K562 (cell line): ENCODE data around the gene HGFAC. TPM values are rescaled to one million over a fixed set of nuclear protein-coding genes. Genes with fewer than 3 reads are reported as not detected.

Source experiments
- ATAC-seq: fragments of 200-7000 bp; cut with Tn5 transposase; 3 replicates; pipeline ENCODE4 v1.9.1; 2020; ENCODE audit warnings: moderate library complexity
- BruUV-seq: library from RNA; stranded (reverse); fragments of 400-500 nt; replicated peaks from 2 replicates; lab custom pipeline; 2021; lab: Mats Ljungman, UMichigan
- CTCF ChIA-PET: fragments of 300-600 bp; formaldehyde crosslinking; extraction: SDS; loops from one replicate; lab custom pipeline; 2021; ENCODE audit warnings: low intra/inter-chr PET ratio; lab: Yijun Ruan, JAX
- POLR2A ChIA-PET: fragments of 300-600, 350-650 bp; sonication (Branson Sonifier 250); formaldehyde crosslinking; extraction: SDS; loops from one replicate; lab custom pipeline; 2021; ENCODE audit warnings: antibody characterized with exemption, inconsistent platforms; lab: Yijun Ruan, JAX
- DNase-seq, 4 experiments: peaks; one replicate each; pipeline versions ENCODE4 v3.0.0 to v3.0.0-alpha.2; 2011 to 2018; ENCODE audit warnings: low spot score in 3 of 4, mixed read lengths in 3 of 4; ENCODE audit errors: extremely low read depth in 1 of 4
- FAIRE-seq: peaks from 2 replicates; lab custom pipeline; 2011; peaks lifted over from hg19 to GRCh38; lab: Jason Lieb, UNC
- H2AFZ ChIP-seq: 2 replicates; pipeline ENCODE4 v1.6.0; 2011; ENCODE audit warnings: low read depth, low read length, control low read depth, inconsistent platforms
- H3K27ac ChIP-seq: fragments of 200-600 bp; 3 replicates; pipeline ENCODE4 v1.8.0; 2011; ENCODE audit warnings: low read depth, mild to moderate bottlenecking, control low read depth, inconsistent platforms, low read length, moderate library complexity, mixed read lengths; ENCODE audit errors: extremely low read depth
- H3K27me3 ChIP-seq, 2 experiments: fragments of 300-600 bp in 1 of 2; 2 replicates in 1 of 2; 3 replicates in 1 of 2; pipeline versions ENCODE4 v1.6.0 to v1.8.0; 2011; ENCODE audit warnings: inconsistent platforms in 2 of 2, low read length in 2 of 2, mild to moderate bottlenecking in 1 of 2, mixed read lengths in 1 of 2, moderate library complexity in 1 of 2; ENCODE audit not compliant: control insufficient read depth in 2 of 2, insufficient read depth in 2 of 2
- H3K36me3 ChIP-seq: fragments of 300-600 bp; 3 replicates; pipeline ENCODE4 v1.8.0; 2011; ENCODE audit warnings: mild to moderate bottlenecking, low read length, inconsistent platforms; ENCODE audit not compliant: control insufficient read depth, insufficient read depth
- H3K4me1 ChIP-seq, 2 experiments: fragments of 200-600 bp in 1 of 2; replicated peaks in 1 of 2; 2 replicates in 1 of 2; 3 replicates in 1 of 2; pipeline versions ENCODE4 v1.5.1 to v1.8.0; 2011; ENCODE audit warnings: inconsistent platforms in 2 of 2, low read length in 2 of 2, mild to moderate bottlenecking in 1 of 2, mixed read lengths in 1 of 2, moderate library complexity in 1 of 2; ENCODE audit not compliant: control insufficient read depth in 2 of 2, insufficient read depth in 2 of 2
- H3K4me2 ChIP-seq: 2 replicates; pipeline ENCODE4 v1.6.1; 2011; ENCODE audit warnings: low read length, control low read depth, inconsistent platforms, mixed read lengths; ENCODE audit not compliant: insufficient read depth
- H3K4me3 ChIP-seq: fragments of 200-600 bp; sonication (generic), shearing (Covaris generic); 2 replicates; pipeline ENCODE4 v1.5.1; 2016; ENCODE audit warnings: control low read depth, inconsistent platforms
- H3K79me2 ChIP-seq: fragments of 200-600 bp; 3 replicates; pipeline ENCODE4 v1.8.0; 2011; ENCODE audit warnings: low read length, inconsistent platforms; ENCODE audit not compliant: control insufficient read depth, insufficient read depth
- H3K9ac ChIP-seq, 2 experiments: 2 replicates each; pipeline versions ENCODE4 v1.6.0 to v1.6.1; 2011; ENCODE audit warnings: low read depth in 2 of 2, low read length in 2 of 2, control low read depth in 1 of 2, inconsistent platforms in 1 of 2, mild to moderate bottlenecking in 1 of 2, mixed read lengths in 1 of 2; ENCODE audit not compliant: insufficient read depth in 1 of 2
- H3K9me1 ChIP-seq: one replicate; pipeline ENCODE4 v1.6.0; 2011; ENCODE audit warnings: inconsistent platforms, mild to moderate bottlenecking, low read length, moderate library complexity; ENCODE audit not compliant: control insufficient read depth, insufficient read depth
- H3K9me3 ChIP-seq: replicated peaks from 2 replicates; pipeline ENCODE4 v1.5.1; 2011; ENCODE audit warnings: low read depth, low read length, inconsistent platforms; ENCODE audit not compliant: control insufficient read depth, insufficient read depth
- H4K20me1 ChIP-seq: replicated peaks from 2 replicates; pipeline ENCODE4 v1.6.1; 2011; ENCODE audit warnings: low read length, inconsistent platforms, mixed read lengths; ENCODE audit not compliant: control insufficient read depth, insufficient read depth
- ATF7 ChIP-seq: fragments of 450-650 bp; IDR thresholded peaks from 2 replicates; pipeline ENCODE4 v1.7.1; 2014; ENCODE audit warnings: mild to moderate bottlenecking, moderate library complexity
- CHD2 ChIP-seq: IDR thresholded peaks from 2 replicates; pipeline ENCODE4 v1.6.1; 2011; ENCODE audit warnings: low read depth, low read length
- CREB1 ChIP-seq, 2 experiments: sonication (generic) in 1 of 2; formaldehyde crosslinking in 1 of 2; IDR thresholded peaks; 2 replicates each; pipeline versions ENCODE4 v1.6.1 to v1.8.0; 2012 to 2022; ENCODE audit warnings: inconsistent platforms in 1 of 2, mild to moderate bottlenecking in 1 of 2, missing genetic modification reagents in 1 of 2, moderate library complexity in 1 of 2
- CREB3L1 ChIP-seq: fragments of 450-650 bp; IDR thresholded peaks from 2 replicates; pipeline ENCODE4 v1.6.1; 2014; ENCODE audit warnings: low read depth, mild to moderate bottlenecking, moderate library complexity, borderline replicate concordance
- FOXJ2 ChIP-seq: fragments of 200-800 bp; sonication (Bioruptor generic); IDR thresholded peaks from 2 replicates; pipeline ENCODE4 v1.6.1; 2016; ENCODE audit warnings: missing genetic modification characterization, missing compliant biosample characterization
- HDGF ChIP-seq: fragments of 450-650 bp; IDR thresholded peaks from 2 replicates; pipeline ENCODE4 v1.6.1; 2016
- HMG20B ChIP-seq: fragments of 250-450 bp; sonication (Bioruptor Pico); IDR thresholded peaks from 2 replicates; pipeline ENCODE4 v1.5.0; 2021; ENCODE audit warnings: mild to moderate bottlenecking
- JUND ChIP-seq, 2 experiments: IDR thresholded peaks; 2 replicates in 1 of 2; 3 replicates in 1 of 2; pipeline ENCODE4 v1.6.1; 2011; ENCODE audit warnings: borderline replicate concordance in 2 of 2, low read depth in 2 of 2, low read length in 2 of 2, improper control_type of control experiment in 1 of 2, missing biosample characterization in 1 of 2, missing genetic modification characterization in 1 of 2, missing genetic modification reagents in 1 of 2
- KAT8 ChIP-seq: fragments of 450-650 bp; IDR thresholded peaks from 2 replicates; pipeline ENCODE4 v1.6.1; 2016; ENCODE audit warnings: low read depth, mild to moderate bottlenecking
- KHSRP ChIP-seq: fragments of 450-650 bp; IDR thresholded peaks from 2 replicates; pipeline ENCODE4 v1.6.1; 2017
- L3MBTL2 ChIP-seq: fragments of 450-650 bp; IDR thresholded peaks from 2 replicates; pipeline ENCODE4 v1.6.1; 2016; ENCODE audit warnings: mild to moderate bottlenecking, moderate library complexity
- NKRF ChIP-seq: fragments of 450-650 bp; IDR thresholded peaks from 2 replicates; pipeline ENCODE4 v1.6.1; 2016; ENCODE audit warnings: borderline replicate concordance
- SETDB1 ChIP-seq: IDR thresholded peaks from one replicate; pipeline ENCODE4 v1.6.1; 2012; ENCODE audit warnings: low read length, control low read depth, inconsistent platforms
- SOX6 ChIP-seq: fragments of 450-650 bp; IDR thresholded peaks from 2 replicates; pipeline ENCODE4 v1.6.1; 2014; ENCODE audit warnings: mild to moderate bottlenecking
- SREBF2 ChIP-seq: sonication (generic); formaldehyde crosslinking; IDR thresholded peaks from 2 replicates; pipeline ENCODE4 v1.4.0; 2020; ENCODE audit warnings: mild to moderate bottlenecking, missing genetic modification reagents
- WGBS: fragments of 100-300 bp; shearing (Covaris generic); methylation state at CpG from one replicate; pipeline ENCODE4 v1.1.6; 2016; ENCODE audit warnings: low coverage, mixed read lengths; ENCODE audit not compliant: insufficient coverage; ENCODE audit errors: missing lambda C conversion rate; 5-methylcytosine and 5-hydroxymethylcytosine counted together
- in situ Hi-C: fragments of 300-500 bp; cut with MboI; formaldehyde crosslinking; loops from 4 replicates; pipeline ENCODE4 v1.15.0; 2018; ENCODE audit warnings: inconsistent platforms, mixed read lengths
- intact Hi-C: fragments of 100-400 bp; cut with micrococcal nuclease; formaldehyde crosslinking; loops from 2 replicates; pipeline ENCODE4 v1.14.2; 2022
- polyA plus RNA-seq, 8 experiments: library from polyadenylated mRNA; depleted of rRNA in 4 of 8; stranded (reverse) in 5 of 8; unstranded in 3 of 8; fragments of >200 nt; fragmentation: Nextera tagmentation in 2 of 8; fragmentation: Illumina TruSeq in 1 of 8; extraction: Ambion mirVana in 2 of 8; extraction: Trizol in 1 of 8; gene quantifications; 2 replicates each; pipeline versions ENCODE4 v1.2.1 to v1.2.3, GENCODE V29; 2011 to 2014; ENCODE audit warnings: inconsistent platforms in 1 of 8, missing spikeins in 1 of 8
- total RNA-seq, 7 experiments: library from RNA; depleted of rRNA in 6 of 7; stranded (reverse); fragments of >200 nt in 6 of 7; fragmentation: Illumina TruSeq in 2 of 7; extraction: Trizol in 2 of 7; gene quantifications; 2 replicates each; pipeline versions ENCODE4 v1.2.1 to v1.2.3, GENCODE V29; 2011 to 2021; ENCODE audit warnings: low replicate concordance in 1 of 7

The HGFAC gene
- total and polyA plus RNA-seq, 9 of the 15 experiments (the other 6 are each of a cell fraction or from before 2014, with no cell fraction given): 0.13 TPM; not detected in 8

GRCh38 chr4:3427134-3427476 is 14.7 kb upstream of the HGFAC start:
- no peak overlapping the region for H3K4me2 ChIP-seq
- no peak for ATAC-seq
- H3K9me3 ChIP-seq: no peaks in the 10 kb centered on the region
- 0 out of 2 replicates have a peak, but pooled peaks cover 8% of the 10 kb centered on the region for H4K20me1 ChIP-seq
- H3K27ac ChIP-seq: no peak overlapping the region
- no peaks in the 10 kb centered on the region for H3K9me1 ChIP-seq
- FAIRE-seq: no peak
- DNase-seq: no peak
- no peaks in the 10 kb centered on the region for H3K36me3 ChIP-seq
- H3K4me3 ChIP-seq: no peak overlapping the region
- H3K4me1 ChIP-seq: peaks cover 0 to 28% of the 10 kb centered on the region in 2 experiments; a peak in 2 of 5 replicates
- H2AFZ ChIP-seq: no peak overlapping the region
- H3K79me2 ChIP-seq: no peaks in the 10 kb centered on the region
- POLR2A ChIA-PET: interaction anchor here (0.6 kb wide), 1 partner anchor 10 kb away, joined by 3 read pairs; no protein-coding TSS in a partner anchor
- intact Hi-C loops (no loop called here), in situ Hi-C loops (no loop called here)
- WGBS: 50% methylated on average over 6 of the region's 9 CpGs
- CTCF ChIA-PET: no interaction called here
- TF ChIP-seq CHD2 (no peak), NKRF (no peak), KHSRP (no peak), SETDB1 (no peak), SOX6 (no peak), JUND (IDR thresholded peaks at IDR 0.05; ENCODE audit: borderline replicate concordance, low read depth, low read length) (no peak), JUND (tag; IDR thresholded peaks at IDR 0.05; ENCODE audit: borderline replicate concordance, low read depth, low read length) (no peak), CREB1 (IDR thresholded peaks at IDR 0.05) (no peak), CREB1 (CRISPR knock-in tag; IDR thresholded peaks at IDR 0.05) (no peak), HMG20B (no peak), SREBF2 (no peak), FOXJ2 (tag) (no peak), HDGF (no peak), ATF7 (no peak), L3MBTL2 (no peak), KAT8 (no peak), CREB3L1 (no peak)
- H3K9ac ChIP-seq: no peak overlapping the region
- BruUV-seq: no TSS peak
- H3K27me3 ChIP-seq: peaks cover 0 to 24% of the 10 kb centered on the region in 2 experiments; a peak in 2 of 5 replicates
